Pancreas (tissue), 10 donors: Measurements from ENCODE around the gene RNF38. TPM values are rescaled to one million over a fixed set of nuclear protein-coding genes. Genes with fewer than 3 reads are reported as not detected.
A peak's percentile ranks its signal among the peaks of the same experiment; 100 is the strongest.

Experiments used
- ATAC-seq, 4 donors: fragments of 200-7000 bp; cut with Tn5 transposase; one replicate each; pipeline versions ENCODE4 v1.8.0 to v1.9.1; 2020; ENCODE audit warnings: mild to moderate bottlenecking in 4 of 4, moderate library complexity in 4 of 4
- DNase-seq, 6 donors: peaks; one replicate each; pipeline ENCODE4 v3.0.0-alpha.2; 2020
- FAIRE-seq: peaks from 2 replicates; lab custom pipeline; 2012; peaks lifted over from hg19 to GRCh38; lab: Jason Lieb, UNC
- H3K27ac ChIP-seq, 4 donors: fragments of 200-600 bp; sonication (generic); 1 replicate in 3 of 4; 2 replicates in 1 of 4; pipeline versions ENCODE4 v1.5.0 to v1.8.0; 2020
- H3K27me3 ChIP-seq, 4 donors: fragments of 200-600 bp; one replicate each; pipeline ENCODE4 v1.8.0; 2021
- H3K36me3 ChIP-seq, 3 donors: fragments of 200-600 bp; sonication (generic) in 1 of 3; one replicate each; pipeline versions ENCODE4 v1.5.0 to v1.8.0; 2020 to 2021
- H3K4me1 ChIP-seq, 3 donors: fragments of 200-600 bp; one replicate each; pipeline ENCODE4 v1.8.0; 2021
- H3K4me3 ChIP-seq, 4 donors: fragments of 200-600 bp; sonication (generic) in 2 of 4; one replicate each; pipeline versions ENCODE4 v1.5.0 to v1.8.0; 2020 to 2021
- H3K9me3 ChIP-seq, 4 donors: fragments of 200-600 bp; one replicate each; pipeline ENCODE4 v1.8.0; 2021
- WGBS, 2 donors: extraction: QIAGEN DNeasy Blood & Tissue Kit; methylation state at CpG; one replicate each; pipeline ENCODE4 v1.1.7; 2013; 5-methylcytosine and 5-hydroxymethylcytosine counted together
- intact Hi-C, 3 donors: fragments of 100-400 bp; cut with DNase I; formaldehyde crosslinking; loops; one replicate each; pipeline versions ENCODE4 v1.11.1 to v1.14.2; 2022
- polyA plus RNA-seq, 2 donors: library from polyadenylated mRNA; stranded (reverse); fragments of 200-250 nt; gene quantifications; one replicate each; pipeline ENCODE4 v1.2.3, GENCODE V29; 2013
- total RNA-seq, 6 donors: library from RNA; stranded (reverse); fragmentation: NEBNext Ultra II Directional in 4 of 6; extraction: Animal tissue kit (Norgen Biotek cat#: 25700) in 4 of 6; gene quantifications; one replicate each; pipeline versions ENCODE4 v1.2.1 to v1.2.4, GENCODE V29; 2021 to 2023
- TF ChIP-seq, protein P1 (sequence below), 4 donors: fragments of 200-600 bp; sonication (generic) in 3 of 4; IDR thresholded peaks; one replicate each; pipeline versions ENCODE4 v1.5.0 to v1.8.0; 2021; ENCODE audit warnings: antibody characterized with exemption in 4 of 4
- donor health status: healthy with polysubstance abuse.
- donor health status: DM: no; HTN: no; CAD: no; lungs with moderate emphysema.
- donor health status: DM: no; HTN: no; CAD: no.
- donor health status: control.
- donor health status: control.
- donor health status: Bipolar disorder and iron deficiency.
- donor health status: DM: yes; HTN: yes; CAD: no.
- donor health status: DM: no; HTN: no; CAD: no.
- donor health status: DM: no; HTN: no; CAD: no.
- donor health status: DM: yes; HTN: yes; CAD: no.

Gene RNF38
- total and polyA plus RNA-seq, 8 donors: 4.4 to 39.4 (median 17.8) TPM

DNA sequence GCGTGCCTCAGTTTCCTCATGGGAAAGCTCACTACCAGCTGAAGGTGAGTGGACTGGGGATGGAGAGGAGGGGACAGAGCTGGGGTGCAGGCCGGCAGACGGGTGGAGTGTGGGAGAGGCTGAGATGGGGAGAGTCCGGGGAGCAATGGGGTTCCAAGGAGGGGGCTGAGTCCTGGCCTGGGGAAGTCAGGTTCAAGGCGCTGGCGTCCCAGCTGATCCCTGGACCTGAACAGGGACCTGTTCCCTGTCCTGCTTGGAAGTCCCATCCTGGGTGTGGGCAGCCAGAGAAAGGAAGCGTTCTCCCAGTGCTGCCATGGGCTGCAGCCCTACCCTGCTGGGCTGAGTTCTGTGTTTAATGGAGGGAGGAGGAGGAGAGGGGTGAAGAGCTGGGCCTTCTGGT, 80.9 kb downstream of the RNF38 start:
- peak overlapping the region; percentile 40 to 81 (median 74) for H3K27ac ChIP-seq
- H3K27me3 ChIP-seq: no peaks in the 10 kb centered on the region
- TF ChIP-seq, protein P1, sequence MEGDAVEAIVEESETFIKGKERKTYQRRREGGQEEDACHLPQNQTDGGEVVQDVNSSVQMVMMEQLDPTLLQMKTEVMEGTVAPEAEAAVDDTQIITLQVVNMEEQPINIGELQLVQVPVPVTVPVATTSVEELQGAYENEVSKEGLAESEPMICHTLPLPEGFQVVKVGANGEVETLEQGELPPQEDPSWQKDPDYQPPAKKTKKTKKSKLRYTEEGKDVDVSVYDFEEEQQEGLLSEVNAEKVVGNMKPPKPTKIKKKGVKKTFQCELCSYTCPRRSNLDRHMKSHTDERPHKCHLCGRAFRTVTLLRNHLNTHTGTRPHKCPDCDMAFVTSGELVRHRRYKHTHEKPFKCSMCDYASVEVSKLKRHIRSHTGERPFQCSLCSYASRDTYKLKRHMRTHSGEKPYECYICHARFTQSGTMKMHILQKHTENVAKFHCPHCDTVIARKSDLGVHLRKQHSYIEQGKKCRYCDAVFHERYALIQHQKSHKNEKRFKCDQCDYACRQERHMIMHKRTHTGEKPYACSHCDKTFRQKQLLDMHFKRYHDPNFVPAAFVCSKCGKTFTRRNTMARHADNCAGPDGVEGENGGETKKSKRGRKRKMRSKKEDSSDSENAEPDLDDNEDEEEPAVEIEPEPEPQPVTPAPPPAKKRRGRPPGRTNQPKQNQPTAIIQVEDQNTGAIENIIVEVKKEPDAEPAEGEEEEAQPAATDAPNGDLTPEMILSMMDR (IDR thresholded peaks at IDR 0.05): no peak
- H3K4me3 ChIP-seq: no peak overlapping the region
- no peaks in the 10 kb centered on the region for H3K36me3 ChIP-seq
- 78 to 89% methylated on average over 7 of the region's 7 CpGs for WGBS, 2 donors
- no peak for FAIRE-seq
- no peaks in the 10 kb centered on the region for H3K9me3 ChIP-seq
- intact Hi-C loops: no loop called here
- no peak for ATAC-seq
- H3K4me1 ChIP-seq: peaks cover 4 to 20% (median 6%) of the 10 kb centered on the region in 3 donors
- DNase-seq: peak in 1 of 6 donors; percentile 51

DNA sequence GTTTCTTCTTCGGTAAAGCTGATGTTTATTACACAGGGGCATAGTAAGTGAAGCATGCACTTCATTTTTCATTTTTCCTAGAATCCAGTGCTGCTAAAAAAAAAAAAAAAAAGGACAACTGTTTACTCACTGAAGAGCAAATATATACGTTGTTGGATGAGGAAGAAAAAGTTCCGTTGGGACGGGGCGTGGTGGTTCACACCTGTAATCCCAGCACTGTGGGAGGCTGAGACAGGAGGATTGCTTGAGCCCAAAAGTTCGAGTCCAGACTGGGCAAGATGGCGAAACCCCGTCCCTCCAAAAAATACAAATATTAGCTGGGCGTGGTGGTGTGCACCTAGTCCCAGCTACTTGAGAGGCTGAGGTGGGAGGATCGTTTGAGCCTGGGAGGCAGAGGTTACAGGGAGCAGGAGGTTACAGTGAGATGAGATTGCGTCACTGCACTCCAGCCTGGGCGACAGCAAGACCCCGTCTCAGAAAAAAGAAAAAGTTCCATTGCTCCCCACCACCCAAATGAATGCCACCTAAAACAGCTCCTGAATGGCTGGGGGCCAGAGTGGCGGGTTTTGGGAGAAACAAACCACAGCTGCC, 81.8 kb downstream of the RNF38 start:
- peaks cover 4 to 20% (median 6%) of the 10 kb centered on the region in 3 donors for H3K4me1 ChIP-seq
- TF ChIP-seq, protein P1 (IDR thresholded peaks at IDR 0.05): no peak
- H3K27ac ChIP-seq: peak overlapping the region in 3 of 4 donors; percentile 70 to 81 (median 79)
- DNase-seq (no peak), ATAC-seq (no peak), FAIRE-seq (no peak)
- H3K36me3 ChIP-seq: no peaks in the 10 kb centered on the region
- H3K27me3 ChIP-seq: no peaks in the 10 kb centered on the region
- intact Hi-C loops: no loop called here
- 76 to 87% methylated on average over 14 of the region's 14 CpGs for WGBS, 2 donors
- no peaks in the 10 kb centered on the region for H3K9me3 ChIP-seq
- no peak overlapping the region for H3K4me3 ChIP-seq

DNA sequence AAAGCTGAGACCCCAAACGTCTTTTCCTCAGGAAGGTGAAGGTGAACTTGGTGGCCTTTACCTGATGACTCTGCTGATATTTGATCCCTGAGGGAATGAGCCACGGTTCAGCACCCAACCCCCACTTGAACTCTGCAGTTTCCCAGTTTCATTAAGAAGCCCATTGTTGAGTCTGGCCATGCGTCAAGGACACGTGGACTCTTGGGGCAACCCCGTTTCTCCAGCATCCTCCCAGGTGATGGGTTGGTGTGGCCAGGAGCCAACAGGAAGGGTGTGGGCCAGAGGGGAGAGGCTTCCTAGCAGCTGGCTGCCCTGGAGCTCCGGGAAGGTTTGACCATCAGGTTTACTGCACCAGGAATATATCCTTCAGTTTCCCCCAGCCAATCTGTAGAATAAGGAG, 82.3 kb downstream of the RNF38 start:
- Histone ChIP-seq H3K27me3 (no peaks in the 10 kb centered on the region), H3K9me3 (no peaks in the 10 kb centered on the region), H3K4me3 (no peak overlapping the region), H3K36me3 (no peaks in the 10 kb centered on the region), H3K27ac (peak overlapping the region in 2 of 4 donors; percentile 79 to 81), H3K4me1 (peaks cover 4 to 20% (median 6%) of the 10 kb centered on the region in 3 donors)
- WGBS, 2 donors: 16 to 28% methylated on average over 6 of the region's 6 CpGs
- intact Hi-C loops: no loop called here
- peak; percentile 35 to 78 (median 65) for ATAC-seq
- TF ChIP-seq, protein P1 (IDR thresholded peaks at IDR 0.05): no peak
- DNase-seq: peak; percentile 33 to 66 (median 53)
- FAIRE-seq: no peak

DNA sequence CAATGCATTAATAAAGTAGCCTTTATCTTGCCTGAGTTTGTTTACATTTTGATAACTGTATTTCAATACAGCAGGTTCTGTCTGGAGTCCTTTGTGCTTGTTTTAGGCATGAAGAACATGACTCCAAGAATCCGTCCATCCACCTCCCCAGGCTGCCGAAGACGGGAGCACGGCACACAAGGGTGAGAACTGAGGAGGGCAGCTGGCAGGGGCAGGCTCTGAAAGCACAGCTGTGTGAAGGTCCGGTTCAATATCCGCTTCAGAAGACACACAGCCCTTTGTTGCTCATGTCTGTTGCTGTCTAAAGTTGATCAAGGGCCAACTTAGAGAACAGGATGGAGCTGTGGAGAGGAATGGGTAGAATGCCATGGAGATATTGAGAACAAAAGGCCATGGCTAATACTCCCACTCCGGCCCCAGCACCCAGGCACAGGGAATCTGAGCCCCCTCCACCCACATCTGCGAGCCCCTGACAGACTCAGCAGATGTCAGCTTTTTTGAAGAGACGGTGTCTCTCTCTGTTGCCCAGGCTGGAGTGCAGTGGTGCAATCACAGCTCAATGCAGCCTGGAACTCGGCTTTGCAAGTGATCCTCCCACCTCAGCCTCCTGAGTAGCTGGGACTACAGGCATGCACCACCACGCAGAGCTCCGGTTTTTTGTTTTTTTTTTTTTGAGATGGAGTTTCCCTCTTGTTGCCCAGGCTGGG, 83.3 kb downstream of the RNF38 start:
- ATAC-seq (peak in 3 of 4 donors; percentile 38 to 59 (median 57)), FAIRE-seq (no peak), DNase-seq (peak in 1 of 6 donors; percentile 21)
- intact Hi-C loops: no loop called here
- Histone ChIP-seq H3K9me3 (no peaks in the 10 kb centered on the region), H3K36me3 (no peaks in the 10 kb centered on the region), H3K4me3 (no peak overlapping the region), H3K27me3 (no peaks in the 10 kb centered on the region), H3K27ac (peak overlapping the region in 2 of 4 donors; percentile 58 to 81), H3K4me1 (peaks cover 4 to 20% (median 6%) of the 10 kb centered on the region in 3 donors)
- WGBS, 2 donors: 23 to 32% methylated on average over 12 of the region's 12 CpGs
- TF ChIP-seq, protein P1 (IDR thresholded peaks at IDR 0.05): no peak

DNA sequence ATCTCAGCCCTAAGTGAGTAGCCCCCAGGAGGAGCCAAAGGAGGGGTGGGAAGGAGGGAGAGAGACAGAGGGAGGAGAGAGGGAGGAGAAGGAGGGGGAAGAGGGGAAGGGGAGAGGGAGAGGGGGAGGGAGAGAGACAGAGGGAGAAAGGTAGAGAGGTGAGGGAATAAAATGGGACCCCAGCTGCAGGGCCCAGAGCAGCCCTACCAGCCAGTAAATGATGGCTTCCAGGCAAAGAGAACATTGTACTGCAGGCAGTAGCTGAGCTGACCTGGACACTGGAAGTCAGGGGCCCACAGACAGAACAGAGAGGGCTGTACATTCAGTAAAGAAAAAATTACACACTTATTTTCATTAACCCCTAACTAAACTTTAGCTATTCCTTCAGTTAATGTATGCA, 84.0 kb downstream of the RNF38 start:
- Histone ChIP-seq H3K4me1 (peaks cover 4 to 20% (median 6%) of the 10 kb centered on the region in 3 donors), H3K9me3 (no peaks in the 10 kb centered on the region), H3K4me3 (no peak overlapping the region), H3K36me3 (no peaks in the 10 kb centered on the region), H3K27ac (peak overlapping the region in 2 of 4 donors; percentile 58 to 81), H3K27me3 (no peaks in the 10 kb centered on the region)
- intact Hi-C loops: no loop called here
- DNase-seq: no peak
- TF ChIP-seq, protein P1 (IDR thresholded peaks at IDR 0.05): no peak
- no peak for ATAC-seq
- FAIRE-seq: no peak
